Measurements from ENCODE around the gene NANOS2.

Gene NANOS2

DNA sequence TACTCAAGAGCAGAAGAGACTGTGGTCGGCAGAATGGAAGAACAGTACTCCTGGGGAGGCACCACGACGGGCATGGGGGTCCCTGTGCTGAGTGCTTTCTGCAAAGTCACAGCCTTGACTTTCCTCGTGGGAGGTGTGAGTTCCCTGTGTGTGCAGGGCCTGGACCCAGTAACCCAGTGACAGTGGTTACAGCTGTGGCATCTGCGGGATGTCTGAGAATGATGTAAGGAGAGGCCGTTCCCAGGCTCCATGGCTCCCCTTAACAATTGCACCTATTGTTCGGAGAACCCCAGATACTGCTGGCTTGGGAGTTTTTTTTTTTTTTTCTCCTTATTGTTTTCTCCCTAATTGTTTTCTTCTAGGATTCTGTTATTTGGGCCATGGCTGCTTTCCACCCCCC is 5.1 kb upstream of the NANOS2 start:
- TF ChIP-seq, protein P1, sequence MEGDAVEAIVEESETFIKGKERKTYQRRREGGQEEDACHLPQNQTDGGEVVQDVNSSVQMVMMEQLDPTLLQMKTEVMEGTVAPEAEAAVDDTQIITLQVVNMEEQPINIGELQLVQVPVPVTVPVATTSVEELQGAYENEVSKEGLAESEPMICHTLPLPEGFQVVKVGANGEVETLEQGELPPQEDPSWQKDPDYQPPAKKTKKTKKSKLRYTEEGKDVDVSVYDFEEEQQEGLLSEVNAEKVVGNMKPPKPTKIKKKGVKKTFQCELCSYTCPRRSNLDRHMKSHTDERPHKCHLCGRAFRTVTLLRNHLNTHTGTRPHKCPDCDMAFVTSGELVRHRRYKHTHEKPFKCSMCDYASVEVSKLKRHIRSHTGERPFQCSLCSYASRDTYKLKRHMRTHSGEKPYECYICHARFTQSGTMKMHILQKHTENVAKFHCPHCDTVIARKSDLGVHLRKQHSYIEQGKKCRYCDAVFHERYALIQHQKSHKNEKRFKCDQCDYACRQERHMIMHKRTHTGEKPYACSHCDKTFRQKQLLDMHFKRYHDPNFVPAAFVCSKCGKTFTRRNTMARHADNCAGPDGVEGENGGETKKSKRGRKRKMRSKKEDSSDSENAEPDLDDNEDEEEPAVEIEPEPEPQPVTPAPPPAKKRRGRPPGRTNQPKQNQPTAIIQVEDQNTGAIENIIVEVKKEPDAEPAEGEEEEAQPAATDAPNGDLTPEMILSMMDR (IDR thresholded peaks at IDR 0.05; ENCODE audit: control insufficient read depth, insufficient read depth, low read depth, low read length, missing control alignments) = no peak
- H3K4me3 ChIP-seq (ENCODE audit: control insufficient read depth, low read depth, low read length) = no peak overlapping the region

DNA sequence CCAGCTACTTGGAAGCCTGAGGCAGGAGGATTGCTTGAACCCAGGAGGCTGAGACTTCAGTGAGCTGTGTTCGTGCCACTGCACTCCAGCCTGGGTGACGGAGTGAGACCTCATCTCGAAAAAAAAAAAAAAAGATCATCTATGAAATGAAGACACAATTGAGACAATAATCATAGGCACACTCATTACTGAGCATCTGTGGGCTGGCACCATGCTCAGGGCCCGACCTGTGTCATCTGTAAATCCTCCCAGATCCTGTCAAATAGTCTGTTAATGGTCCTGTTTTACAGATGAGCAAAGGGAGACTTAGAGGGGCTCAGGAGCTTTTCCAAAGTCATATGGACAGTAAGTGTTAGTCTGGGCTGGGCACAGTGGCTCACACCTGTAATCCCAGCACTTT is 4.1 kb upstream of the NANOS2 start:
- no peak for DNase-seq (ENCODE audit: low read depth)
- TF ChIP-seq, protein P1 (IDR thresholded peaks at IDR 0.05; ENCODE audit: control insufficient read depth, insufficient read depth, low read depth, low read length, missing control alignments) = no peak
- no peak overlapping the region for H3K4me3 ChIP-seq (ENCODE audit: control insufficient read depth, low read depth, low read length)

More for the DNA sequence above, 5.1 kb upstream of the NANOS2 start:
- DNase-seq (ENCODE audit: low read depth) = no peak

DNA sequence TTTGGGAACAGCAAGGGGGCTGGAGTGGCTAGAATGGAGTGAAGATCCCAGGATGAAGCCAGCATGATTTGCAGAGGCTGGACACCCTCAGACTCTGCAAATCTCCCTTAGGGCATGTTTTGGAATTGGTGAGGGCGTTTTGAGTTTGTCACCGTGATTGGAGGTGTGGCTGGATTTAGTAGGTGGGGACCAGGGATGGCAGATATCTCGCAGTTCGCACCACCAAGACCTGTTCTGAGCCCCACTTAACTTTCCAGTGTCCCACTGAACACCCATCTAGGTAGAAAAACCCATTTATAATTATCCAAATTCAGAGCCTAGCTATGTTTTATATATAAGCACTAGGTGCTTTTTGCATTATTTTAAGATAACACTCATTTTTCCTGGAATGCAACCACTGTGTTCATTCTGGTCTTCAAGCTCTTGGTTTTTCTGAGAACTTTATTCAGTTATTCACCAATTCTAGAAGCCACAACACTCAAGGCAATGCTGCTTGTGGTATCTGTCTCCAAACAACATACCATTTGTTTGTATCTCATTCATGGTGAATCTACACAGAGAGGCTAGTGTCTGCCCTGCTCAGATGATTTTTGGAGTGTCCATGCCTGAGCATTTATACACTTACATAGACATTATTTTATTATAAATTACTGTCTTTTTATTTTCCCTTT is 3.0 kb upstream of the NANOS2 start:
- DNase-seq (ENCODE audit: low read depth) = no peak
- H3K4me3 ChIP-seq (ENCODE audit: control insufficient read depth, low read depth, low read length) = no peak overlapping the region
- TF ChIP-seq, protein P1 (IDR thresholded peaks at IDR 0.05; ENCODE audit: control insufficient read depth, insufficient read depth, low read depth, low read length, missing control alignments) = no peak

GRCh38 chr19:45911291-45911690 is 3.3 kb downstream of the NANOS2 start:
- TF ChIP-seq, protein P1 (IDR thresholded peaks at IDR 0.05; ENCODE audit: control insufficient read depth, insufficient read depth, low read depth, low read length, missing control alignments) = no peak
- no peak for DNase-seq (ENCODE audit: low read depth)
- H3K4me3 ChIP-seq (ENCODE audit: control insufficient read depth, low read depth, low read length) = no peak overlapping the region

DNA sequence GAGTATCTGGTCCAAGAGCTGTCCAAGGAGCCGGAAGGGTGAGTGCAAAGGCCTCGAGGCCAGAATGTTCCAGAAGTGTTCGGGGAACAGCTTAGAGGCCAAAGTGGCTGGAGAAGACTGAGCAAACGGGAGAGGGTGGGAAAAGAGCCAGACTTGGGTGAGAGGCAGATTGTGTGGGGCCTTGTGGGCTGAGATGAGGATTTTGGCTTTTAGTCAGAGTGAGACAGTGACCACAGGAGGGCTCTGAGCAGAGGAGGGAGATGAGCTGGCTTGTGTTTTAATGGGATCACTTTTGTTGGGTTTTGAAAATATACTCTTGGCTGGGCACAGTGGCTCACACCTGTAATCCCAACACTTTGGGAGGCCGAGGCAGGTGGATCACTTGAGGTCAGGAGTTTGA is 5.6 kb downstream of the NANOS2 start:
- DNase-seq (ENCODE audit: low read depth) = no peak
- TF ChIP-seq, protein P1 (IDR thresholded peaks at IDR 0.05; ENCODE audit: control insufficient read depth, insufficient read depth, low read depth, low read length, missing control alignments) = no peak

DNA sequence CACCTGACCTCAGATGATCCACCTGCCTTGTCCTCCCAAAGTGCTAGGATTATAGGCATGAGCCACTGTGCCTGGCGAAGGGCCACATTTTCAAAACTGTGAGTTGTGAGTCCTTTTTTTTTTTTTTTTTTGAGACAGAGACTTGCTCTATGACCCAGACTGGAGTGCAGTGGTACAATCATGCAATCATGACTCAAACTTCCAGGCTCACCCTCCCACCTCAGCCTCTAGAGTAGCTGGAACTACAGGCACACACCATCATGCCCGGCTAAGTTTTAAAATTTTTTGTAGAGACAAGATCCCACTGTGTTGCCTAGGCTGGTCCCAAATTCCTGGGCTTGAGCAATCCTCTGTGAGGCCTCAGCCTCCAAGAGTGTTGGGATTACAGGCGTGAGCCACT is 8.4 kb downstream of the NANOS2 start:
- H3K4me3 ChIP-seq (ENCODE audit: control insufficient read depth, low read depth, low read length) = no peak overlapping the region
- DNase-seq (ENCODE audit: low read depth) = no peak
- TF ChIP-seq, protein P1 (IDR thresholded peaks at IDR 0.05; ENCODE audit: control insufficient read depth, insufficient read depth, low read depth, low read length, missing control alignments) = no peak

More for the DNA sequence above, 5.6 kb downstream of the NANOS2 start:
- no peak overlapping the region for H3K4me3 ChIP-seq (ENCODE audit: control insufficient read depth, low read depth, low read length)

Data from AG09309 (cell line).